Bronchial epithelial cell (primary cell): Measurements from ENCODE around the gene KRT82. TPM values are rescaled to one million over a fixed set of nuclear protein-coding genes. Genes with fewer than 3 reads are reported as not detected.

Experiments used
- DNase-seq: peaks from one replicate; pipeline ENCODE4 v3.0.0-alpha.2; 2010; ENCODE audit warnings: low read depth
- FAIRE-seq: peaks from 2 replicates; lab custom pipeline; 2011; peaks lifted over from hg19 to GRCh38; lab: Jason Lieb, UNC
- H3K27me3 ChIP-seq: 2 replicates; pipeline ENCODE4 v1.5.1; 2011; ENCODE audit warnings: low read length; ENCODE audit not compliant: control insufficient read depth, insufficient read depth
- H3K36me3 ChIP-seq: 2 replicates; pipeline ENCODE4 v1.5.1; 2011; ENCODE audit warnings: low read length; ENCODE audit not compliant: control insufficient read depth, insufficient read depth
- H3K4me3 ChIP-seq: 2 replicates; pipeline ENCODE4 v1.5.1; 2011; ENCODE audit warnings: mild to moderate bottlenecking, low read depth, low read length, control low read depth
- total RNA-seq: library from RNA; depleted of rRNA; stranded (reverse); fragments of >200 nt; gene quantifications from 2 replicates; pipeline ENCODE4 v1.2.1, GENCODE V29; 2014
- TF ChIP-seq, protein P1 (sequence below): IDR thresholded peaks from 2 replicates; pipeline ENCODE4 v1.5.1; 2011; ENCODE audit warnings: mild to moderate bottlenecking, moderate library complexity, low read length, control low read depth, inconsistent platforms; ENCODE audit not compliant: insufficient read depth, severe bottlenecking

KRT82 gene
- total RNA-seq, 1 donor from 2014 or later: not detected

DNA sequence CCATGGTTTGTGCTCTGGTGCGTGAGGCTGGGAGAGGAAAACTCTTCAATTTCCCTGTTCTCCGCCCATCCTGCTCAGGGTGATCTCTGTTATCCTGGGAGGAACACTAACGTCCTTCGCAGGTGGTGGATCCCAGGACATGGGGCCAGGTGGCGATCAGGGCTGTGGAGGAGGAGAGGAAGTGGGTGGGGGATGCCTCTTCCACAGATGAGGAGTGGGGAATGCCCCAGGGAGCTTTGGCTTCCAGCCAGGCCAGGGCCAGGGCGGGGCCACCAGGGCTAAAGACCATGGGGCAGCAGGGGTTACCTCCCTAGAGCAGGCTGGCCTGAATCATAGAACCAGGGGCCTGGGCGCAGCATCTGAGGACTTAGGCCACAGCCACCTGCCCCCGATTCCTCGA, 31.4 kb upstream of the KRT82 start:
- DNase-seq: no peak

DNA sequence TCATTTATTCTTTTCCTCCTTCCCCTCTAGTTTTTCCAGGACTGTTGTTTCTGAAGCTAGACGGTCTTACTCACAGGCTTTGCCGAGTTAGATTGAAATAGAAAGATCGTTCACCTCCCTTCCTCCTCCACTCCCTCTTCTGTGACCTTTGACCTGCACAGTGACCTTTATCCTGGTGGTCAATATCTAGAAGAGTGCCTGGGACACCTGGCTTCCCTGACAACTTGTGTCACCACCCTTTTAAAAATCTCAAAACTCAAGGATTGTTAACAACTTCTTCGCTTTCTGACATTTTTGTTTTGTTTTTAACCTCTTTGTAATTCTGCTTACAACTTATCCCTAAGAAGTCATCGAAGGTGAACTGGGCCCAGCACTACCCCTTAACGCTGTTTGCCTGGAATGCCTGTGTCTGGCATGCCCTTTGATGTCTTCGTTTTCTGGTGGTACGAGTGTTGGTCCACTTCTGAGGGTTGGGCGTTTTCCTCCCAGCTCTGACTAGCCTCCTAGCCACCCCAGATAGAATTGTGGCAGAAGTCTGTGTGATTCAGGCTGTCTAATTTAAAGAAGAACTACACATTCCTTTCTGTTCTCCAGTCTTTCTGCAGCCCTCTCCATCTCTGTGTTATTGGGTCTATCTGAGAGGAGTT, 30.8 kb upstream of the KRT82 start:
- DNase-seq (no peak), FAIRE-seq (peak; percentile 13)
- no peaks in the 10 kb centered on the region for H3K36me3 ChIP-seq
- no peak overlapping the region for H3K4me3 ChIP-seq
- TF ChIP-seq, protein P1, sequence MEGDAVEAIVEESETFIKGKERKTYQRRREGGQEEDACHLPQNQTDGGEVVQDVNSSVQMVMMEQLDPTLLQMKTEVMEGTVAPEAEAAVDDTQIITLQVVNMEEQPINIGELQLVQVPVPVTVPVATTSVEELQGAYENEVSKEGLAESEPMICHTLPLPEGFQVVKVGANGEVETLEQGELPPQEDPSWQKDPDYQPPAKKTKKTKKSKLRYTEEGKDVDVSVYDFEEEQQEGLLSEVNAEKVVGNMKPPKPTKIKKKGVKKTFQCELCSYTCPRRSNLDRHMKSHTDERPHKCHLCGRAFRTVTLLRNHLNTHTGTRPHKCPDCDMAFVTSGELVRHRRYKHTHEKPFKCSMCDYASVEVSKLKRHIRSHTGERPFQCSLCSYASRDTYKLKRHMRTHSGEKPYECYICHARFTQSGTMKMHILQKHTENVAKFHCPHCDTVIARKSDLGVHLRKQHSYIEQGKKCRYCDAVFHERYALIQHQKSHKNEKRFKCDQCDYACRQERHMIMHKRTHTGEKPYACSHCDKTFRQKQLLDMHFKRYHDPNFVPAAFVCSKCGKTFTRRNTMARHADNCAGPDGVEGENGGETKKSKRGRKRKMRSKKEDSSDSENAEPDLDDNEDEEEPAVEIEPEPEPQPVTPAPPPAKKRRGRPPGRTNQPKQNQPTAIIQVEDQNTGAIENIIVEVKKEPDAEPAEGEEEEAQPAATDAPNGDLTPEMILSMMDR: no peak
- H3K27me3 ChIP-seq: no peaks in the 10 kb centered on the region

More for the DNA sequence above, 31.4 kb upstream of the KRT82 start:
- Histone ChIP-seq H3K36me3 (no peaks in the 10 kb centered on the region), H3K4me3 (no peak overlapping the region), H3K27me3 (no peaks in the 10 kb centered on the region)
- TF ChIP-seq, protein P1: no peak
- FAIRE-seq: no peak

DNA sequence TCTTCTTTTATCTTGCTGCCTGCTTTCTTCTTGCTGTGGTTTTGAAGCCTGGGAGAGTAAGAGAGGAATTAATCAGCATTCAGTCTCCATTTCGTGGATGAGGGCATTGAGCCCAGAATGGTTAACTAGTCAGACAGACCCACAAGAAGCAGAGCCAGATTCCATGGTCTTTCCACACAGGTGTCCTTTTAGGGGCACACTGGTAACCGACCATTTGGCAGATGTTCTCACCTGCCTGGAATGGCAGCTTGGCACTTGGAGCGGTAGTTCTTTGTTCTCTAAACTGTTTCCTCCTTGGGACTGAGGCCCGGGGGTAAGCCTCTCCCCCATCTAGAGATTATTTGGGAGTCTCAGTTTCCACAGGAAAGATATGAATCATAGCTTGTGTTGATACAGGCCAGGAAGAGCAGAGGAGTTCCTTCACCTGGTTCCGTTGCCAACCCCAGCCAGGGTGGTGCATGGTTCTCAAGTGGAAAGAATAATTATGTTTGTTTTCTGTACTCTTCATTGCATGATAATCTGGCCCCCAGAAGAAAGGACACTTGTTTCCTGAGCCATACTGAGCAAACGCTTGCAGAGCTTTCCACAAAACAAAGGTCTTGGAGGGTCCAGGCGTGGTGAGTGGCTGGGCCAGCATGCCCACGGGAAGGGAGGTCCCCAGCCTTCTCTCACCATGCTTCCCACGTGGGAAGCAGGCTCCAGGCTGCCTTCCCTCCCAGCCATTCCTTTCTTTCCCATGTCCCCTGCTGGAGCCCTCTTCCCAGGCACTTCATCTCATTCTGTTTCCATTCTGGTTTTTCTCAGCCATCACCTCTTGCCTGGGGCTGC, 30.1 kb upstream of the KRT82 start:
- no peaks in the 10 kb centered on the region for H3K36me3 ChIP-seq
- H3K27me3 ChIP-seq: no peaks in the 10 kb centered on the region
- TF ChIP-seq, protein P1: no peak
- FAIRE-seq (peak; percentile 97), DNase-seq (peak; percentile 96)
- no peak overlapping the region for H3K4me3 ChIP-seq

DNA sequence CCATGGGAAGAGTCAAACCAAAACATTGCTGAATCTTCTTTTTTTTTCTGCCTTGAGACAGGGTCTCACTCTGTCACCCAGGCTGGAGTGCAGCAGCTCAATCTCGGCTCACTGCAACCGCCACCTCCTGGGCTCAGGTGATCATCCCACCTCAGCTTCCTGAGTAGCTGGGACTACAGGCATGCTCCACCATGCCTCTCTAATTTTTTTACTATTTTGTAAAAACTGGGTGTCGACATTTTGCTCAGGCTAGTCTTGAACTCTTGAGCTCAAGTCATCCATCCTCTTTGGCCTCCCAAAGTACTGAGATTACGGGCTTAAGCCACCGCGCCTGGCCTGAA, 29.5 kb upstream of the KRT82 start:
- FAIRE-seq (no peak), DNase-seq (no peak)
- H3K27me3 ChIP-seq: no peaks in the 10 kb centered on the region
- H3K4me3 ChIP-seq: no peak overlapping the region
- TF ChIP-seq, protein P1: no peak
- H3K36me3 ChIP-seq: no peaks in the 10 kb centered on the region

DNA sequence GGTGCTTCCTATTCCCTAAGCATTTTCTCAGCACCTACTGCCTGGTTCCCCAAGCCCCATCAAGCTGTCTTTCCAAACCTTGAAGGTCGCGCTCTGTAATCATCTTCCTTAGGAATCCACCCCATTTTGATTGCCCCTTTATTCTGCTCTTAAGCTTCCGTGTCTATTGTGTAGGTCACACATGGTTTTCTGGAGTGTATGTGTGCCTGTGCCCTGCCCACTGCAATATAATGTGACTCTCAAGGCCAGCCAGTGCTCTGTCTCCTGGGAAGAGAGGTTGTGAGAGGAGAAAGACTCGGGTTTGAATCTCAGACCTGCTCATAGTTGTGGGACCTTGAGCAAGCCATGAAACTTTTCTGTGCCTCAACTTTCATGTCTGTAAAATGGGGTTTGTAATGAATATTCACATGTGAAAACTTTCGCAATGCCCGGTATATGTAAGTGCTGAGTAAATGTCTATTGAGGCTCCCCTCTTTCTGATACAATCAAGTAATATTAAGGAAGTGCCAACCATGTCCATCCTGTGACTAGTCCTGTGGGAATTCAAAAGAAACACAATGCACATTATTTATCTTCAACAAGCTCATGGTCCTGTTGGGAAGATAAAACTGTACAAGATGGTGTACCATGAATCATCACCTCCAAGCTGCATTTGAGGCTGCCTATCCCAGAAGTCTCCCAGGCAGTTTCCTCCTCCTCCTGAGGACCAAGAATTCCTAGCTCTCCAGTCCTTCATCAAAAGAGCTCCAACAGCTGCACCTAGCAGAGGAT, 28.8 kb upstream of the KRT82 start:
- Histone ChIP-seq H3K4me3 (no peak overlapping the region), H3K36me3 (no peaks in the 10 kb centered on the region), H3K27me3 (no peaks in the 10 kb centered on the region)
- TF ChIP-seq, protein P1: no peak
- DNase-seq: peak; percentile 89
- peak; percentile 13 for FAIRE-seq
